H1 (cell line): Measurements from ENCODE around the gene PRKCA. TPM values are rescaled to one million over a fixed set of nuclear protein-coding genes. Genes with fewer than 3 reads are reported as not detected.

Source experiments
- ASH2L ChIP-seq: fragments of 200-600, 300-600 bp; sonication (generic); IDR thresholded peaks from one replicate; pipeline ENCODE4 v1.7.1; 2017; ENCODE audit warnings: low read length
- CBX8 ChIP-seq: fragments of 300-800, 300-1000 bp; sonication (generic); IDR thresholded peaks from 2 replicates; pipeline ENCODE4 v1.7.1; 2016; ENCODE audit warnings: low read depth, low read length, borderline replicate concordance
- RFX5 ChIP-seq: IDR thresholded peaks from 2 replicates; pipeline ENCODE4 v1.6.1; 2011; ENCODE audit warnings: low read depth, low read length, improper control_type of control experiment, borderline replicate concordance
- RNF2 ChIP-seq: fragments of 200-900, 300-1000 bp; sonication (generic); IDR thresholded peaks from 2 replicates; pipeline ENCODE4 v1.7.1; 2016; ENCODE audit warnings: borderline replicate concordance, low read depth, mild to moderate bottlenecking, antibody characterized with exemption, low read length; ENCODE audit not compliant: poor library complexity, severe bottlenecking; ENCODE audit errors: missing control alignments
- SIN3A ChIP-seq, 2 experiments: IDR thresholded peaks in 1 of 2; conservative IDR thresholded peaks in 1 of 2; 2 replicates each; pipeline ENCODE4 v1.6.1; 2011 to 2012; ENCODE audit warnings: low read length in 2 of 2, improper control_type of control experiment in 1 of 2, low read depth in 1 of 2, mild to moderate bottlenecking in 1 of 2
- polyA plus RNA-seq, 7 experiments: library from polyadenylated mRNA; depleted of rRNA in 3 of 7; stranded (reverse) in 5 of 7; unstranded in 2 of 7; fragments of >200 nt in 5 of 7; fragments of 200-250 nt in 2 of 7; gene quantifications; 1 replicate in 5 of 7; 2 replicates in 1 of 7; 4 replicates in 1 of 7; pipeline versions ENCODE4 v1.2.1 to v1.2.3, GENCODE V29; 2011 to 2013; ENCODE audit warnings: missing spikeins in 2 of 7, mixed read lengths in 2 of 7
- total RNA-seq: library from RNA; stranded (reverse); fragmentation: NEBNext Ultra II Directional; extraction: Animal tissue kit (Norgen Biotek cat#: 25700); gene quantifications from 2 replicates; pipeline ENCODE4 v1.2.1, GENCODE V29; 2021

The PRKCA gene
- total and polyA plus RNA-seq, 2 of the 8 experiments (the other 6 are each of a cell fraction or from before 2014, with no cell fraction given) = 5.8 to 17.8 TPM

DNA sequence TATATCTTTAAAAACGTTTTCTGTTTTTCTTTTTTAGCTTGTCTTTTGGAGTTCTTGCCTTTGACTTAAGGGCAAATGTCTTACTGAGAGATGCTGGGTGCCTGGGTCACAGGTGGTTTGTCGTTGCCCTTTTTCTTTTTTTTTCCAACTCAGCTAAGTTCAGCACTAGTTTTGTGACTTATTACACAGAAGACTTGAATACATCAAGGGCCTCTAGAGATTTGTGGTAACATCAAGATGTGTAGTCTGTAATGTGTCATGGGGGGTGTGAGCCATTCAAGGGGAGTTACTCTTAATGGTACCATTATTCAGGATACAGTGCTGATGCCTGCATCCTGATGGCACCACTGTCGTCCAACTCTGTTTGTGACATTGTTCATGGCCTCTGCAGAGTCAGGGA, 95.1 kb downstream of the PRKCA start (continued):
- TF ChIP-seq RNF2 = no peak
- no peak for TF ChIP-seq ASH2L
- no peak for TF ChIP-seq RFX5
- no peak for TF ChIP-seq SIN3A (conservative IDR thresholded peaks at IDR 0.05 in 1 of 2, IDR thresholded peaks at IDR 0.05 in 1 of 2; ENCODE audit: low read depth in 1 of 2, low read length in 2 of 2)
- TF ChIP-seq CBX8 = no peak
